ENCODE measurements around the gene SGIP1.

SGIP1 gene

DNA sequence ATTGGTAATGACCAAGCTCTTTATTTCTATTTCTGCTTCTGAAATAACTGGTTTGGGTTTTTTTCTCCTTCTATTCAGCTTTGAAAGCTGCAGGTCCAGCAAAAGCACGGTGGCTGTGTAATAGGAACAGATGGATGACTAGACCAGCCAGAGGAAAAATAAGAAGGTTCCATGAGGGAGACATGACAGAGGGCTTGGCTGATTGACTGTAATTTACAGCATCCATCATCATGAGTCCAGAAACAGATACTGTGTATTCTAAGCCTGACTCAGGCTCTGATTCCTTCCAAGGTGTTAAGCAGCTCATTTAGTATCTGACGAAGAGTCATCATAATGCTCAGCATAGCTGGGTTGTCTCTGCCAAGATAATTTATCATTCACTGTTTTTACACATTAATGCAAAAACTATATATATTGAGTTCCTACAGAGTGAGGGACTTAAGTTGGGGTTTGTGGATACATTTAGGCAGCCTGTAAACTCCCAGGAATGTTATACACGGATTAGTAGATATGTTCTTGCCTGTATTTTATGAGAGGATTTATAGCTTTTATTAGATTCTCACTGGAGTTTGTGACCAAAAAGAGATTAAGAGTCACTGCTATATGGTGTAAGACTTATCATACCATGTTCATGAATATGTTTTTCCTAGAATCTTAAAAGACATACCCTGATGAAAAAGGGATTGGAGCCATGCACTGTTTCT, 72.6 kb downstream of the SGIP1 start:
- DNase-seq = no peak

DNA sequence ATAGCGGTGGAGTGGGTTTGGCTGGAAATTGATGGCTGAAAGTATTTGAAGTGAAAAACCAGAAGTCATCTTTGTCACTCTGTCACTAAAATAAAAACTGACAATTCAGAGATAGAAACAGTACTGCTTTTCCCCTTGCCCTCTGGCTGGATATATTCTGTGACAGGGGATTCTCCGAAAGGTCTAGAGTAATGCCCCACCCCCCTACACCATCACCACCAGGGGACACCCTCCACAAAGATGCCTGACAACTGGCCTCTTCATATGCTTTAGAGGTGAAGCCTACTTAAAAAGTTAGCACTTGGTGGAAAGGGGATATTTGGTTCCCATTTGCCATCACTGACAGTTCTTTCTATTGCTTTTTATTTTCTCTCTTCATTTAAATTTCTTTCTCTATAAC, 73.5 kb downstream of the SGIP1 start:
- no peak for DNase-seq

DNA sequence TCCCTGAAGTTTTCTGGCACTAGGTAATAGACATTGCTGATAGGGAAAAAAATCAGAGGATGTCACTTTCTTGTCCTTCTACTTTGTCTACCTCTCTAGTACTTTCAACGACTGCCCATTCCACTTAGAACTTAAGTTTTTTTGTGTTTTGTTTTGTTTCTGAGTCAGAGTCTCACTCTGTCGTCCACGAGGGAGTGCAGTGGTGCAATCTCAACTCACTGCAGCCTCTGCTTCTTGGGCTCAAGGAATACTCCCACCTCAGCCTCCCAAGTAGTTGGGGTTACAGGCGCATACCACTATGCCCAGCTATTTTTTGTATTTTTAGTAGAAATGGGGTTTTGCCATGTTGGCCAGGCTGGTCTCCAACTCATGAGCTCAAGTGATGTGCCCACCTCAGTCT, 79.2 kb downstream of the SGIP1 start:
- no peak for DNase-seq

DNA sequence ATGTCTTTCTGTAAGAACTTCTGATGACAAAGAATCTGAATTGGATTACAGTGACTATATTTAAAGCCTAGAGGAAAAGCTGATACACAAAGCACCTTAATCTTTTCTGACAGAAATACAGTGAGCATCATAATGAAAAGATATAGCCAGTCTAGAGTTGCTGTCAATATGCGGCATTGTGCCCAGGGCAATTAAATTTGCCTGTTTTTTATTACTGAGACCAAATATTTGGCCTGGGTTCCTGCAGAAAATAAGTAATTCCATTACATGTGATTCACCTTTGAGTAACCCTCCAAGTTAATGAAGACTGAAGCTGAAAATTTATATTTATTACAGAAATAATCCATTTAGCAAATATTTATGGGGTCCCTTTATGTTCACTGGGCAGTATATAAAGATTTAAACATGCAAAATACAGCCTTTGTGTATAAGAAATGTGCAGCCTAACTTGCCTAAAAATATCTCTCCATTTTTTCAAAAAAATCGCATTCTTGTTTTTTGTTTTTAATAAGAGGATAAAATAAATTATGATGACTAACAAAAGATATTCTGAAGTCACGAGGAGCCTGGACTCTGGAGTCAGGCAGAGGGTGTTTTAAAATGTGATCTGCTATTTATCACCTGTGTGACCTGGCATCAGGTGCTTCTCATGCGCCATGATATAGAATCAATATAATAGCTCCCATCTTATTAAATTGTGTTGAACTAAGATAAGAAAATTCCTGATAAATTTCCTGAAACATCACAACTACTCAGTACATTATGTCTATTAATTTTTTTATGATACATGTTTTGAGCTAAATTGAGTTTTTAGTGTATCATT, 83.6 kb downstream of the SGIP1 start:
- DNase-seq = no peak

DNA sequence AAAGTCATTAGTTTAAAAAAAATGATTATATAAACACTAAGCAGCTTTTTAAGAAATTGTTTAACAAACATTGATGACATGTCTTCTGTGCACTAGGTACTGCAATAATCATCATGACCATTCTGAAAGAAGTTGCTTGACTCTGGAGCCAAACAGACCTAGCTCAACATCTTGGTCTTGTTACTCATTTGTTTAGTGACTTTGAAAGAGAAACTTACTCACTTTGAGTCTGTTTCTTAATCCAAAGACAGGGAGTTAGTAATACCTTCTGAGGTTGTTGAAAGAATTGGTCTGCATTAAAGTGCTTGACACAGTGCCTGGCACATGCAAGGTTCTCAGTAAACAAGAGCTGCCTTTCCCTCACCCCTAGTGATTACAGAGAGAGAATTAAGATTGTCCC, 84.4 kb downstream of the SGIP1 start:
- DNase-seq = no peak

DNA sequence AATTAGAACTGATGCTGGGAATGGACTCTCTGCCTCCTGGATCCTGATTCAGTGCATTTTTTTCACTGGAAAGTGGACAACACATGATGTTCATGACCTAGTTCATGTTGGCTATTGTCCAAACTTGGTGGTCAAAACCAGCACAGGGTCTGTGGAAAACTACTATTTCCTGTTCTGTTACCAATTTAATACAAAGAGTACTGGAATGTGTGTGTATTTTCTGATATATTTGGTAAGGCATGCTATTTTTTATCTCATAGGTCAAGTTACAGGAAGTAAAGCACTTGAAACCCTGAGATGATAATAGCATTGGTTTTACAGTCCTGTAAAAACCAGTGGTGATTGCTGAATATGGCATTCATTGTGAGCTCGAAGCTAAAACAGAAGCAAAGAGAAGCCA, 89.9 kb downstream of the SGIP1 start:
- DNase-seq = no peak

DNA sequence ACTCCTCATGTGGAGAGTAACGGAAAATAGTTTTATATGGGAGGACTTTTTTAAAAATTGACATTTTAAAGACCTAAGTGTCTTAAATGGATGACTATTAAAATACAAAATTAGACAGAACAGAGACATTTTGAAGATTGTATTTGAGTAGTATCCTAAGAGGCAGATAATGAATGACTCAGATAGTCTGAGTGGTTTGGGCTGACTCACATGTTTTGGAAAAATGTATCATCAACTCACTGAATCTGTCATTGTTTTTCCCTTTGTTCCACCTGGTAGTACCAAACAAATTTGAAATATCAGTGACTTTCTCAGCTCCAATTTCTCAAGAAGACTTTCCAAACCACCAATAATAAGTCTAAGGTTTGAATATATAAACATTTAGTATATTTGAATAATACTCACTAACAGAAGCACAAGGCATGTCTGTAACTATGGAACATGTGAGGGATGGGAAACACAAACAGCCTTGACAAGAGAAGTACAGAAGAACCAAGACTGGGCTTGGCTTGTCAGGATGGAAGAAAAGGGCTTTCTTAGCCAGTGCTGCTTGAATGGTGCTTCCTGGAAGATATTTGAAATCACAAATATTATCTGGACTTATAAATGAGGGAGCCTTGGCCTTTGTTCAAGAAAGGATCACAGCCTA, 90.6 kb downstream of the SGIP1 start:
- no peak for DNase-seq

DNA sequence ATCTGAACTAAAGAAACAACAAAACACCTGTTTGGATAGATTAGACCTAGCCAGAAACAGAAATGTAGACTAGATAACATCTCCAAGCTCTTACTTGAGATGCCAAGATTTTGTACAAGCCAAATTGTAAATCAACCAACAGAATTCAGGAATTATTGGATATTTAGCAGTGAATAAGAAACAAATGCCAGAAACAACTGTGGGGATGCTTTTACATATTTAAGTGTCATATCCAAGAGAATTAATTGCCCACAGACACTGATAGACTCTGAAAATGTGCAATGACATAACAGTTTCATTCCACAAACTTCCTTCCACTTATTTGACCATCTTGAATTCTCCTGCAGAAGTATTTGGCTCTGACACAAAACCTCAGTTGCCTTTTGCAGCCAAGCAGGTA, 92.3 kb downstream of the SGIP1 start:
- DNase-seq = no peak

DNA sequence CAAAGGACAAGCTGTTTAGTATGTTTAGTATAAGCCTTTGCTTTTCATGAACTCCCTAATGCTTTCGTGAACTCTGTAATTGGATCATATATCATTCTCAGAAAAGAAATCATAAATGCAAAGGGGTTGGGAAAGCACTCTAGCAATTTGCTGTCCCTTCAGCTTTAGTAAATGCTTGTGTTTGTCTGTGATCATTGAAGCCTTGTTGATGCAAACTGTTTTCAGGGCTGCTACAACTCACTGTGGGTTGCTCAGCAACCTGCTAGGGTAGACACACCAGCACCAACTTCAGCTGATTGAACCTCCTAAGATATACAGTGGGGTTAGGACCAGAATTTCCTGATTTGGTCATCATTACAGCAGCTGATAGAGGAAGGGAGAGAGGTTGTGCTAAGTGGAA, 95.0 kb downstream of the SGIP1 start:
- no peak for DNase-seq

DNA sequence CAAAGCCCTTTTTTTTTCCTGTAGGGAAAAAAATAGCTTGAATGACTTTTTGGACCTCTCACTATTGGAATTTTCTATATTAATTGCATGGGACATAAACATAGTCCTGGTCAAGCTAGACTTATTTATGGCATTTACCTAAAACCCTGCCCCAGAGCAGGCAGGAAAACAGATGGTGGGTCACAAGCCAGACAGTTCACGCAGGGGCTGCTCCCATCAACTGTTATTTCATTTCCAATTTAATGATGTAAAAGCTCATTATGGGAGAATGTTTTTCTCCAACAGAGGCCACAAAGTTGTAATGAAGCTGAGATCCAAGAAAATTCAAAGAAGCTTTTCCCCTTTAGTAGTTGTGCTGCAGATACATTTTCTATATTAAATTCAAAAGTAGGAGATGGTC, 99.2 kb downstream of the SGIP1 start:
- no peak for DNase-seq

DNA sequence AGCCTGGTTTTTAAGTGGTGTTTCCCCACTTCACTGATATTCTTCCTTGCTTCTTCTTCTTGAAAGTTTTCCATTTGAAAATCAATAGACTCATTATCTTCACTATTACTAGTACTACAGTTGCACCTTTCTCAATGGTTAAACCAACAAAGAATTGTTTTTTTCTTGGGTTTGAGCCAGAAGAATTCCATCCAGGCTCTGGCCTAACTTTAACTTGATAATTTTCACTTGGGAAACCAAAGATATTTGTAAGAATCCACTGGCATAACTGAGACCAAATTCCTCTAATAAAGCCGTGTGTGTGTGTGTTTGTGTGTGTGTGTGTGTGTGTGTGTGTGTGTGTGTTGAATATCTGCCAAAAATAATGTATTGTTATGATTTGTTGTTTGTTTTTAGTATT, 103.2 kb downstream of the SGIP1 start:
- DNase-seq = no peak

DNA sequence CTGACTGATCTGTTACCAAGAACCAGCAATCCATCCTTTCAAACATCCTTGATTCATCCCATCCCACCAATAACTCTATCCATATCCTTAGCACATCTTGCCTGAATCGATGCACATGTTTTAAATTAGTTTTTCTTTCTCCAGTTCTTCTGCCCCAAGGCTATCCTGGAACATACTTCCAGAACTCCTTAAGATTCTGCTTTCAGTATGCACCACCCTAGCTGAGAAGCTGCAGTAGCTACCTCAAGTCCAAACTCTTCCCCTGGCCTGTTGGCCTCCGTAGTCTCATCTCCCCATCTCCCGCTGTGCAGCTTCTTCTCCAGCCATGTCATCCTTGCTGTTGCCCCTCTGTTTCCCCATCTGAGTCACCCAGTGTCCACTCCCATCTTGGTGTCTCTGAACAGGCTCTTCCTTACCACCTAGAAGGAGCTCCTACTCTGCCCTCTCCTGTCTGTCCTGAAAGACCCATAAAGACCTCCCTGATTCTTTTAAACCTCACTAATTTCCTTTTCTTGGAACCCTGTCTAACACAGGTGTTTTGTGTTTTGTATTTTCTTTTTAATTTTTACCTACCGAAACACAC, 108.0 kb downstream of the SGIP1 start:
- no peak for DNase-seq

DNA sequence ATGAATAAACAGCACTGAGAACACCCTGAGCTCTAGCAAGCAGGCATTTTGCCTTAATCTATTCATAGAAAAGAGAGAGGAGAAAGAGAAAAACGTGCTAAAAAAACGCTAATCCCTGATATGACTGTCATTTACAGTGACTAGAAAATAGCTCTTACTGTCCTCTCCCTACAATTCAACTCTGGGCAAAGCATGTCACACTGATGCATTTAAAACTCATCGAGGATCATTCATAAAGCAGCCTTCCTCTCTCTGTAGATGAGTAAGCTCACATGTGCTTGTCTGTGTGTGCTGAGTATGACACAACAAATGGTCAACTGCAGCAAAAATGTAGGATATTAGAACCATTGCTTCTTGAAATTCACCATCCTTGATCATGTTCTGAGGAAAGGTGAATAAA, 109.0 kb downstream of the SGIP1 start:
- DNase-seq = no peak

DNA sequence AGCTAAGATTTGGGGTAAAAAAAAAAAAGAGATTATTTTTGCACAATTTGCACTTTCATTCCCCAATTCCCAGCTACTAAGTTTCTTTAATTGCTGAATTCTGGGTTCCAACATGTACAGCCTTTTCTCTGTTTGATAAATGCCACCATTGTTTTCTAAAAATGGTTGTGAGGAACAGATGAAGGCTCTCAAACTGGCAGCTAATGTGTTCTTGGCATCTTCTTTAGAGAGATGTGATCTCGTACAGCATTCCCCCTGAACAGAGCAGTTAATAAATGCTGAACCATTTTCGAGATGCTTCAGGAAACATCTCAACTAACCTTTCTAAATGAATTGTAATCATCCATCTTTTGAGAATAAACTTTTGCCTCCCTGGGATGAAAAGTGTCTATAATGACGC, 110.4 kb downstream of the SGIP1 start:
- no peak for DNase-seq

DNA sequence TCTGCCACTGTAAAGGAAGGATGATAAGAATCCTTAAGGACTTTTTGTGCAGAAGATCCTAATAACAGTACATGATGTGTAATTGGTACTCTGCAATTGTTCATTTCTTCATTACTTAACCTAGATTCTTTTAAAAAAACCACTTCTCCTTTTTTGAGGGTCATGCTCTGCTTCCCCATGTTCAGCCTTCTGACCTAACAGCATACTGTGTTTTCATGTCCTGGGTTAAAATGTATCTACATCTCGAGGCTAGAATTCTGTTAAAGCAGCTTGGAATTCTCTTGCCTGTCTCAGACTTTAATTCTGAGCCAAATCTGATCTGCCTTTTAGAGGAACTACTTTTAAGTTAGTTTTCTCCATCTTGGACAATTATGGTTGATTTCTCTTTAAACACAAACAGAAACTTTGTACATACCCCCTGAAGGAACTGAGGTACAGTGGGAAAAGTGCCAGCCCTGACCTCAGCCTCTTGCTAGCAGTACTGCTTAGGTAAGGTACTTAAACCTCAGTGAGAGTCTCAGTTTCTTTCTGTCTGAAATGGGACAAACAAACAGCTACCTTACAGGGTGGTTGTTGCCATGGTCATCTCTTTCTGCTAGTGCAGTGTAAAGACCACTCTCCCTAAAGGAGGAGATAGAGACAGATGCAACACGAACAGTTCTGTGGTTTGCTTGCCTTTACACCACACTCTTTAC, 115.1 kb downstream of the SGIP1 start:
- peak; percentile 78 to 84 for DNase-seq

DNA sequence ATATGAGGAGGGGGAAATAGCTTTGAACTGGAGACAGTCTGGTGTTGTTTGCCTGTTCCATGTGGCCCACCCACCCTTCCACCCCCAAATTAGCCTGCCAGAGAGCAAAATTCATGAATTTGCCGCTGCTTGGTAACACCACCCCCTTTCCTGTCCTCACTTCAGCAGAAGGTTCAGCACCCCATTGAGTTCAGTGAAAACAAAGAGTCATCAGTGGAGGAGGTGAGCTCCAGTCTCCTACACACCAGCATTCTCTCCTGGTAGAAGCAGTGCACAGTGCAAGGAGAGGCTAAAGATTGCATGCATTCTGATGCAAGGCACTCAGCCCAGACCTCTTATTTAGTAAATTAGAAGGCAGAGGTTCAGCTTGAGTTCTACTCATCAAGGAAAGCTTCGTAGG, 118.6 kb downstream of the SGIP1 start:
- no peak for DNase-seq

DNA sequence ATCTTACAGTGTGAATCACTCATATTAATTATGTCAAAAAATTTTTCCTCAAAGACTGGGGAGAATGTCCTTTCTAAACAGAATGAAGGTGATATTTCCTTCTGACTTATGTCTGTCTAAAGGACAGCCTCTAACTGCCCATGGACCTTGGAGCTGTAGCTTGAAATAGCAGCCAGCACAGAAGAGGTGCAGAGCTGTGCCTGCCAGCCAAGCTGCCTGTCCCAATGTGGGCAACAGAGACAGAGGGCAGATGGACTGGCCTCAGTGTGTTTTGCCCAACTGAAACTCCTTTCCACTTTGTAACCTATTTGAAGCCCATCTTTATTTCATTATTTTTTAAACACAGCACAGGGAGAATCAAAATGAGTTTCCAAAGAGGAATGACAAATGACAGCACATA, 120.7 kb downstream of the SGIP1 start:
- DNase-seq = no peak

DNA sequence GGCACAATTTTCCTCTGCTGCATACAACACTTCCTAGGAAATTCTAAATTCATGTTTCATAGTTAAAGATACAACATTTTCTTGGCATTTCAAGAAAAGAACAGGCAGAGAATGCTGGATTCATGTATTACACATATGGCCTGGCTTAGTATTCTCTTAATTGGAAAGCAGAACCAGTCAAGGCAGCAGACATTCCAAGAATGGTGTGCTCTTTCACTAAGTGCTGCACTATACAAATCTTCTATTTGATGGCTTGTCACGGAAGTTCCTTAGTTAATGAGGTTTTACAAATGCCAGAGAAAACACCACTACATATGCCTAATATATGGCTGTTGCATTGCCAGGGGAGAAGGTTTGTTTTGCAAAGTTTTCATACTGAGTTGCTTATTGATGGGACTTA, 137.5 kb downstream of the SGIP1 start:
- DNase-seq = no peak

DNA sequence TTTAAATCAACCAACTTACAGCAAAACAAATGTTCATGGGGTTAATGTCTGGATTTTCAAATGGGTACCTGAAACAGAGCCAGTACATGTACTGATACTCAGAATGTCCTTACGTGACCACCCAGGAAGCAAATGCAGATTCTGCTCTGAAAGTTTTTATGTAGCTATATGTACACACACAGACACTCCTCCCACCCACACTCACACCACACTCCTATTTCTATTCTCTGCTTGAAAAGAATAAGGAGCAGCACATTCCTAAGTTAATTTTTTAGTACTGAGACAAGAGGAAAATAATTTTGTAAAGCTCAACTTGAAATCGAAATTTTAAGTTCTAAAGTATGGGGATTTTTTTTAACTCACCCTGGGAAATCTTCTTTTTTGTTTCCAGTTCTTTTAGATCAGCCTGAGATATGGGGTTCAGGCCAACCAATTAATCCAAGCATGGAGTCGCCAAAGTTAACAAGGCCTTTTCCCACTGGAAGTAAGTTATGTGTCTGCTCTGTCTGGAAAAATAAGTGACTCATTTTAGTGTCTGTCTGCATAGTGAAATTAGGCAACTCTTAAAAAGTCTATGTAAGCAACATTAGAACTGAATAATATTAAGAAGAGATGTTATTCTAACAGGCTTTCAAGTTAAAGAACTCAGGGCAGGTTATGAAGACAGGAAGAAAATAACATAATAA, 142.8 kb downstream of the SGIP1 start:
- DNase-seq = no peak

DNA sequence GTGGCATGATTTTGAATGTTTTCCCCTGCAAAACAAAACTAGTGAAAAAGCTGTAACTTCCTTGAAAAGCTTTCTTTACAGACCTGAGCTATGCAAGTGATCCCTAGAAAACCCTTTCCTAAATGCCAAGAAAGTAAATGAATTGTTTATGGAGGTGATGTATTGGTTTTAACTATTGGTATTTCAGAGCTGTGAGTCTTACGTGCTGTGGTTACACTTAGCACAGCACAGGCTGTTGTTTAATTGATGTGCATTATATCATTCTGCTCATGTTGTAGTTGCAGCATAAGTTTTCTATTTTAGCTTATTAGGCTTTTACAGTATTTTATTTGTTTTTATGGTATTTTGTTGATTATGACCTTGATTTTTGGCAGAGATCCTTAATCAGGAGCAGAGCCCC, 144.2 kb downstream of the SGIP1 start:
- DNase-seq = no peak

DNA sequence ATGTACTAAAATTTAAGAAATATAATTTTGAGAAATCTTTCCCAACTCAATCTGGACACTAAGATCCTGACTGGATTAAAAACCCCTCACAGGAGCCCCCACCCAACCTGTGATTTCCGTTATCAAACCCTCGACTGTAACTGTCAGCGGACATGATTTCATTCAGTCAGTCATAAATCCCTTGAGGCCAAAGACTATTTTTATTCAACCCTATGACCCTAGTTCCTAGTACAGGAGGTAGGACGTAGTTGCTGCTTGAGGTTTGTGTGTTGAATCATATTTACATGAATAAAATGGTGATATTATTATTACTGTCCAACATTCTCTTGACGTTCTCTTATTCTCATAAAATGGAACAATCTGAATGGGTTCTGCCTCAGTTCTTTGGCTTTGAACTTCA, 145.2 kb downstream of the SGIP1 start:
- no peak for DNase-seq

DNA sequence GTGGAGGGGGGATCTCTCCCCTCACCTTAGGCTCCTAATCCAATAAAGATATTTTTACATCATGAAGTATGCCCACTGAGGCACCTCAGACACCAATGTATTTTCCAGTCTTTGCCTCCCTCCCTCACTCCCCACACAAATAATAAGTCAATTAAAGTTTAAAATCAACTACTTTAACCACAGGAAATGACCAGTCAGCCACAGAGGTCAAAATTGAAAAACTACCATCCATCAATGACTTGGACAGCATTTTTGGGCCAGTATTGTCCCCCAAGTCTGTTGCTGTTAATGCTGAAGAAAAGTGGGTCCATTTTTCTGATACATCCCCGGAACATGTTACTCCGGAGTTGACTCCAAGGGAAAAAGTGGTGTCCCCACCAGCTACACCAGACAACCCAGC, 147.7 kb downstream of the SGIP1 start:
- no peak for DNase-seq

DNA sequence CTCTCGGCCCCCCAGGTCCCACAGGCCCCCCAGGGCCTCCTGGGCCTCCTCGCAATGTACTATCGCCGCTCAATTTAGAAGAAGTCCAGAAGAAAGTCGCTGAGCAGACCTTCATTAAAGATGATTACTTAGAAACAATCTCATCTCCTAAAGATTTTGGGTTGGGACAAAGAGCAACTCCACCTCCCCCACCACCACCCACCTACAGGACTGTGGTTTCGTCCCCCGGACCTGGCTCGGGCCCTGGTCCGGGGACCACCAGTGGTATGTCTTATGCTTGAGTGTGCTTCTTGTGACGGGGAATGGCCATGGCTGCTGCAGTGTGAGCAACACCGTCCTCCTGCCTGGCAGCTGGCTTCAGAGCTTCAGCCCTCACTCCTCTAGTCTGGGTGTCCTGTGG, 148.2 kb downstream of the SGIP1 start:
- no peak for DNase-seq
